ENCODE data around the gene E4F1.

GRCh38 chr16:2196981-2197511 is 26.3 kb upstream of the E4F1 start:
- TF ChIP-seq E2F5 (CRISPR knock-in tag; IDR thresholded peaks at IDR 0.05) = no peak
- TF ChIP-seq SRF (CRISPR knock-in tag; IDR thresholded peaks at IDR 0.05) = no peak
- TF ChIP-seq, protein P1, sequence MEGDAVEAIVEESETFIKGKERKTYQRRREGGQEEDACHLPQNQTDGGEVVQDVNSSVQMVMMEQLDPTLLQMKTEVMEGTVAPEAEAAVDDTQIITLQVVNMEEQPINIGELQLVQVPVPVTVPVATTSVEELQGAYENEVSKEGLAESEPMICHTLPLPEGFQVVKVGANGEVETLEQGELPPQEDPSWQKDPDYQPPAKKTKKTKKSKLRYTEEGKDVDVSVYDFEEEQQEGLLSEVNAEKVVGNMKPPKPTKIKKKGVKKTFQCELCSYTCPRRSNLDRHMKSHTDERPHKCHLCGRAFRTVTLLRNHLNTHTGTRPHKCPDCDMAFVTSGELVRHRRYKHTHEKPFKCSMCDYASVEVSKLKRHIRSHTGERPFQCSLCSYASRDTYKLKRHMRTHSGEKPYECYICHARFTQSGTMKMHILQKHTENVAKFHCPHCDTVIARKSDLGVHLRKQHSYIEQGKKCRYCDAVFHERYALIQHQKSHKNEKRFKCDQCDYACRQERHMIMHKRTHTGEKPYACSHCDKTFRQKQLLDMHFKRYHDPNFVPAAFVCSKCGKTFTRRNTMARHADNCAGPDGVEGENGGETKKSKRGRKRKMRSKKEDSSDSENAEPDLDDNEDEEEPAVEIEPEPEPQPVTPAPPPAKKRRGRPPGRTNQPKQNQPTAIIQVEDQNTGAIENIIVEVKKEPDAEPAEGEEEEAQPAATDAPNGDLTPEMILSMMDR (IDR thresholded peaks at IDR 0.05 in 2 of 3, conservative IDR thresholded peaks at IDR 0.05 in 1 of 3; ENCODE audit: insufficient read depth in 2 of 3, low read depth in 1 of 3, low read length in 3 of 3) = no peak
- TF ChIP-seq POLR2A (conservative IDR thresholded peaks at IDR 0.05) = no peak

Measured in K562 (cell line).